Measurements from ENCODE around the gene SLC44A5.

DNA sequence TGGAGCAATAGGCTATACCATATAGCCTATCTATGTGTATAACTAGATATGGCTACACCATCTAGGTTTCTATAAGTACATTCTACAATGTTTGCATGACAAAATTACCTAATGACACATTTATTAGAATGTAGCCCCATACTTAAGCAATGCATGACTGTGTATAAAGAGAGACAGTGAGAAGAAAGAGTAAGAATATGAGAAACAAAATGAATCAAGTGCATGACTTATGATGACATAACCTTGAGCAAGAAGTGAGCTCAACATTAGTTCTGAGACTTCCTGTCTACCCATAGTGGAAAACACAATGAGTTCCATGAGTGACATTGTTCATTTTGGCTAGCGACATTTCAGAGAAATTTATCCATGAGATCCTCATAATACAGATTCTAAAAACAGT is 10.1 kb downstream of the SLC44A5 start:
- TF ChIP-seq CTCF (conservative IDR thresholded peaks at IDR 0.05; ENCODE audit: low read depth, low read length) (no peak), EZH2 (IDR thresholded peaks at IDR 0.05; ENCODE audit: borderline replicate concordance, low read depth, low read length, poor library complexity, severe bottlenecking) (no peak)
